ENCODE results near the gene P2RY8.
"Not testable (repeated sequence)": the region's sequence is repeated elsewhere in the genome, so short reads cannot be mapped to it uniquely, and the experiment has no call there.

The P2RY8 gene

DNA sequence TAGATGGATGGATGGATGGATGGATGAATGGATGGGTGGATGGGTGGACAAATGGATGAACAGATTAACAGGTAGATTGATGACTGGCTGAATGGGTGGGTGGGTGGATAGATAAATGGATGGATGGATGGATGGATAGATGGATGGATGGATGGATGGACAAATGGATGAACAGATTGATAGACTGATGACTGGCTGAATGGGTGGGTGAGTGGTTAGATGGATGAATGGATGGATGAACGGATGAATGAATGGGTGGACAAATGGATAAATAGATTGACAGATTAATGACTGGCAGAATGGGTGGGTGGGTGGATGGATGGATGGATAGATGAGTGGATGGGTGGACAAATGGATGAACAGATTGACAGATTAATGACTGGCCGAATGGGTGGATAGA, 40.9 kb upstream of the P2RY8 start:
- Histone ChIP-seq H3K27me3 (ENCODE audit: insufficient read depth, low read length, poor library complexity) (no peaks in the 10 kb centered on the region), H2BK15ac (replicated peaks; ENCODE audit: low read depth) (no peak overlapping the region), H3K79me1 (ENCODE audit: low read length) (no peaks in the 10 kb centered on the region), H2AK5ac (ENCODE audit: low read length) (no peak overlapping the region), H3K4me3 (ENCODE audit: low read length) (no peak overlapping the region), H2BK5ac (ENCODE audit: low read length) (no peak overlapping the region), H3K56ac (ENCODE audit: low read length) (no peak overlapping the region), H3K4me2 (ENCODE audit: low read length) (no peak overlapping the region), H3K23ac (ENCODE audit: low read length) (no peak overlapping the region), H3K9ac (ENCODE audit: low read length) (no peak overlapping the region), H4K8ac (ENCODE audit: low read depth, low read length) (no peak overlapping the region), H3K4me1 (ENCODE audit: control insufficient read depth, low read depth, low read length) (no peaks in the 10 kb centered on the region), H4K5ac (ENCODE audit: low read length) (no peak overlapping the region), H3K36me3 (ENCODE audit: control insufficient read depth, insufficient read depth, low read length) (no peaks in the 10 kb centered on the region), H3K18ac (ENCODE audit: low read length) (no peak overlapping the region), H3K4ac (ENCODE audit: low read depth, low read length) (no peak overlapping the region), H3K79me2 (ENCODE audit: control insufficient read depth, insufficient read depth, low read length) (no peaks in the 10 kb centered on the region), H3K27ac (ENCODE audit: low read depth, low read length) (no peak overlapping the region), H2BK120ac (ENCODE audit: low read depth, low read length) (no peak overlapping the region)
- no peak for DNase-seq
- WGBS (ENCODE audit: extremely low coverage, insufficient coverage, low lambda C conversion rate) = no CpG with 5 or more reads among the region's 2 CpGs

DNA sequence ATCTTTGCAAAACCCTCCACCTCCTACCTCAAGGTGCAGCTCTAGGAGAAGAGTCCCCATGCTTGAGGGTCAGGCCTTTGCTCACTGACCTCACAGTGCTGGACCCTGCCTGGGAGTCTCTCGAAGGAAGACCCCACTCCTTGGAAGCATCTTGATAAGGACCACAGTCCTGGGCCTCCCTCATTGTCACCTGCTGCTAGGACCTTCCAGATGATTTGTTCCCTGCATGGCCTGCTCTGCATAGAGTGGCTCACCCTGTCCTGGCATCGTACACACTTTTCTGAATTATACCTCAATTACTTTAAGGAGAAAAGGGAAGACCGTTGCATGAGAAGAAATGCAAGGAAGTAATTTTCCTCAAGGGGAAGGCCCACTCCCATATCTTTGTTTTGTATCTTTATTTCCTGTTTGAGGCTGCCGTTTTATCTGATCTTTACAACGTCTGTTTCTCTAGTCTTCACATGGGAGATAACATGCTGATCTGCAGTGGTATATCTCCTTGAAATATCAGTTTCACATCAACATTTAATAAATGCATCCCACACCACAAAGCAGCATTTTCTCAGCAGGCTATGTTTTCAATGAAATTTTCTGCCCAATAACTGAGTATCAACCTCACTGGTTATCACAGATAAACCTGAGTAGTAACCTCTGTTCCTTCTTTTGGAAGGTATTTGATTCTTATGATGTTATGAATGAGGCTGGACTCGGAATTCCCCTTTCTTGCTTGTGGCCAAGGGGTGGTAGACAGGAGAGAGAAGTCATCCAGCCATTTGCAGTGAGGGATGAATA, 39.4 kb upstream of the P2RY8 start:
- no peak for DNase-seq
- no peak overlapping the region for H4K8ac ChIP-seq (ENCODE audit: low read depth, low read length)
- H3K36me3 ChIP-seq (ENCODE audit: control insufficient read depth, insufficient read depth, low read length) = no peaks in the 10 kb centered on the region
- no peak overlapping the region for H2AK5ac ChIP-seq (ENCODE audit: low read length)
- H3K79me2 ChIP-seq (ENCODE audit: control insufficient read depth, insufficient read depth, low read length) = no peaks in the 10 kb centered on the region
- H2BK5ac ChIP-seq (ENCODE audit: low read length) = no peak overlapping the region
- WGBS (ENCODE audit: extremely low coverage, insufficient coverage, low lambda C conversion rate) = no CpG with 5 or more reads among the region's 6 CpGs
- H3K4me2 ChIP-seq (ENCODE audit: low read length) = no peak overlapping the region
- H4K5ac ChIP-seq (ENCODE audit: low read length) = no peak overlapping the region
- H3K27me3 ChIP-seq (ENCODE audit: insufficient read depth, low read length, poor library complexity) = no peaks in the 10 kb centered on the region
- H3K27ac ChIP-seq (ENCODE audit: low read depth, low read length) = no peak overlapping the region
- no peak overlapping the region for H3K18ac ChIP-seq (ENCODE audit: low read length)
- no peak overlapping the region for H3K4me3 ChIP-seq (ENCODE audit: low read length)
- H3K4ac ChIP-seq (ENCODE audit: low read depth, low read length) = no peak overlapping the region
- no peaks in the 10 kb centered on the region for H3K4me1 ChIP-seq (ENCODE audit: control insufficient read depth, low read depth, low read length)
- H2BK15ac ChIP-seq (replicated peaks; ENCODE audit: low read depth) = no peak overlapping the region
- no peak overlapping the region for H3K56ac ChIP-seq (ENCODE audit: low read length)
- no peaks in the 10 kb centered on the region for H3K79me1 ChIP-seq (ENCODE audit: low read length)
- no peak overlapping the region for H3K23ac ChIP-seq (ENCODE audit: low read length)
- no peak overlapping the region for H3K9ac ChIP-seq (ENCODE audit: low read length)
- no peak overlapping the region for H2BK120ac ChIP-seq (ENCODE audit: low read depth, low read length)

- not testable (repeated sequence) for H3K9ac ChIP-seq (ENCODE audit: low read length); H2BK5ac ChIP-seq (ENCODE audit: low read length); H3K4me1 ChIP-seq (ENCODE audit: control insufficient read depth, low read depth, low read length); H3K79me1 ChIP-seq (ENCODE audit: low read length); H3K56ac ChIP-seq (ENCODE audit: low read length); H2AK5ac ChIP-seq (ENCODE audit: low read length); H3K23ac ChIP-seq (ENCODE audit: low read length); H3K18ac ChIP-seq (ENCODE audit: low read length); H2BK15ac ChIP-seq (replicated peaks; ENCODE audit: low read depth); H4K5ac ChIP-seq (ENCODE audit: low read length); H3K4me2 ChIP-seq (ENCODE audit: low read length); H3K4ac ChIP-seq (ENCODE audit: low read depth, low read length); H3K36me3 ChIP-seq (ENCODE audit: control insufficient read depth, insufficient read depth, low read length); H2BK120ac ChIP-seq (ENCODE audit: low read depth, low read length); H4K8ac ChIP-seq (ENCODE audit: low read depth, low read length); DNase-seq; H3K27me3 ChIP-seq (ENCODE audit: insufficient read depth, low read length, poor library complexity); H3K79me2 ChIP-seq (ENCODE audit: control insufficient read depth, insufficient read depth, low read length); H3K27ac ChIP-seq (ENCODE audit: low read depth, low read length); H3K4me3 ChIP-seq (ENCODE audit: low read length)
- no CpG with 5 or more reads among the region's 19 CpGs for WGBS (ENCODE audit: extremely low coverage, insufficient coverage, low lambda C conversion rate)
Observed at GRCh38 chrX:1574181-1574580, 37.2 kb upstream of the P2RY8 start.

GRCh38 chrX:1564750-1565683, 28.0 kb upstream of the P2RY8 start:
- no peak overlapping the region for H2AK5ac ChIP-seq (ENCODE audit: low read length)
- H3K27ac ChIP-seq (ENCODE audit: low read depth, low read length) = no peak overlapping the region
- H3K79me1 ChIP-seq (ENCODE audit: low read length) = no peaks in the 10 kb centered on the region
- H3K4me2 ChIP-seq (ENCODE audit: low read length) = no peak overlapping the region
- no peak overlapping the region for H2BK5ac ChIP-seq (ENCODE audit: low read length)
- H3K56ac ChIP-seq (ENCODE audit: low read length) = no peak overlapping the region
- no peak overlapping the region for H3K4me3 ChIP-seq (ENCODE audit: low read length)
- no peaks in the 10 kb centered on the region for H3K27me3 ChIP-seq (ENCODE audit: insufficient read depth, low read length, poor library complexity)
- H3K18ac ChIP-seq (ENCODE audit: low read length) = no peak overlapping the region
- no peaks in the 10 kb centered on the region for H3K79me2 ChIP-seq (ENCODE audit: control insufficient read depth, insufficient read depth, low read length)
- H2BK120ac ChIP-seq (ENCODE audit: low read depth, low read length) = no peak overlapping the region
- H2BK15ac ChIP-seq (replicated peaks; ENCODE audit: low read depth) = no peak overlapping the region
- no peak overlapping the region for H4K5ac ChIP-seq (ENCODE audit: low read length)
- no CpG with 5 or more reads among the region's 10 CpGs for WGBS (ENCODE audit: extremely low coverage, insufficient coverage, low lambda C conversion rate)
- no peak overlapping the region for H4K8ac ChIP-seq (ENCODE audit: low read depth, low read length)
- H3K36me3 ChIP-seq (ENCODE audit: control insufficient read depth, insufficient read depth, low read length) = no peaks in the 10 kb centered on the region
- no peak overlapping the region for H3K23ac ChIP-seq (ENCODE audit: low read length)
- DNase-seq = no peak
- no peaks in the 10 kb centered on the region for H3K4me1 ChIP-seq (ENCODE audit: control insufficient read depth, low read depth, low read length)
- H3K4ac ChIP-seq (ENCODE audit: low read depth, low read length) = no peak overlapping the region
- H3K9ac ChIP-seq (ENCODE audit: low read length) = no peak overlapping the region

DNA sequence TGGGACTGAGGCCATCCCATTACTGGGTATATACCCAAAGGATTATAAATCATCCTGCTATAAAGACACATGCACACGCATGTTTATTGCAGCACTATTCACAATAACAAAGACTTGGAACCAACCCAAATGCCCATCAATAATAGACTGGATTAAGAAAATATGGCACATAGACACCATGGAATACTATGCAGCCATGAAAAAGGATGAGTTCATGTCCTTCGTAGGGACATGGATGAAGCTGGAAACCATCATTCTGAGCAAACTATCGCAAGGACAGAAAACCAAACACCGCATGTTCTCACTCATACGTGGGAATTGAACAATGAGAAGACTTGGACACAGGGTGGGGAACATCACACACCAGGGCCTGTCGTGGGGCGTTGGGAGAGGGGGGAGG, 27.1 kb upstream of the P2RY8 start:
- not testable (repeated sequence) for H4K5ac ChIP-seq (ENCODE audit: low read length); H3K4me2 ChIP-seq (ENCODE audit: low read length); H2BK120ac ChIP-seq (ENCODE audit: low read depth, low read length); H3K27me3 ChIP-seq (ENCODE audit: insufficient read depth, low read length, poor library complexity); H2BK15ac ChIP-seq (replicated peaks; ENCODE audit: low read depth); H3K79me1 ChIP-seq (ENCODE audit: low read length); H3K56ac ChIP-seq (ENCODE audit: low read length); H3K79me2 ChIP-seq (ENCODE audit: control insufficient read depth, insufficient read depth, low read length); H2AK5ac ChIP-seq (ENCODE audit: low read length); H2BK5ac ChIP-seq (ENCODE audit: low read length); H3K23ac ChIP-seq (ENCODE audit: low read length); H3K4me3 ChIP-seq (ENCODE audit: low read length); H3K36me3 ChIP-seq (ENCODE audit: control insufficient read depth, insufficient read depth, low read length); H3K9ac ChIP-seq (ENCODE audit: low read length); H3K27ac ChIP-seq (ENCODE audit: low read depth, low read length); H3K18ac ChIP-seq (ENCODE audit: low read length); H4K8ac ChIP-seq (ENCODE audit: low read depth, low read length); DNase-seq; H3K4ac ChIP-seq (ENCODE audit: low read depth, low read length); H3K4me1 ChIP-seq (ENCODE audit: control insufficient read depth, low read depth, low read length)
- WGBS (ENCODE audit: extremely low coverage, insufficient coverage, low lambda C conversion rate) = no CpG with 5 or more reads among the region's 7 CpGs
